Activated CD4-positive, CD25-positive, alpha-beta regulatory T cell treated with anti-CD3 and anti-CD28 coated beads, Interleukin-2, amount 50 U/mL, for 72 hours (primary cell): ENCODE measurements around the gene CHCHD3.
"Not testable (repeated sequence)": the region's sequence is repeated elsewhere in the genome, so short reads cannot be mapped to it uniquely, and the experiment has no call there.

Experiments
- DNase-seq: peaks from one replicate; pipeline ENCODE4 v3.0.0; 2021

CHCHD3 gene

DNA sequence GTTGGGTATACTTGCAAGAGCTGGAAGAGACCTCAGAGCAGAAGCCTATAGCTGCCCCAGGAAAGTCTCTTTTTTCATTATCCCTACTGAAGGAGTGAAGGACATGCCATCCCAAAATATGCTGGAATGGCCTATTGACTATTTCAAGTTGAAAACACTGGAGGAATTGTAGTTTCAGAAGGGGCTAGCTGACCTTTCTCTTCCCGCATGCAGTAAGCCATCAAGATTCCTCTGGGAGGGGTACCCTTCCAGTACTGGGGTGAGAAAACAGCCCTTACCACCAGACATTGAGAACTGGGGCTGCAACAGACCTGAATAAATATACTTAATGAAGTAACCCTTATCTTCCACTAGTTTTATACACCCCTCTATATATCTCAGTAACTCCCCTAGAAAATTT is 41.7 kb downstream of the CHCHD3 start:
- DNase-seq = no peak

DNA sequence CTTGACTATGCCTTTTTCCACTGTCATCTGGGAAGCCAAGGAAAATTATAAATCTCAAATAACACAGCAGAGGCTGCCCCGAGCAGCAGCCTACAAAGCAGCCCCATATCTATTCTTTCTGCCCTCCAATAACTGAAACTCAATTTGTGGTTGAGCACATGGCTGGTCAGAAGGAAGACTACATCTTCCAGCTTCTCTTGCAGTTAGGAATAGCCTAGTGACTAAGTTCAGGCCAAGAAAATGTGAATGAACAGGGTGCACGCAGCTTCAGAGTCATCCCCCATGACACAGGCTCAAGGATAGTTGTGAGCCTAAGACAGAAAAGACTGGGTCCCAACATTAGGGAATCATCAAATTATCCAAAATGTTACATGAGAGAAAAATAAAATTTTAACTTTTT is 42.3 kb downstream of the CHCHD3 start:
- no peak for DNase-seq

DNA sequence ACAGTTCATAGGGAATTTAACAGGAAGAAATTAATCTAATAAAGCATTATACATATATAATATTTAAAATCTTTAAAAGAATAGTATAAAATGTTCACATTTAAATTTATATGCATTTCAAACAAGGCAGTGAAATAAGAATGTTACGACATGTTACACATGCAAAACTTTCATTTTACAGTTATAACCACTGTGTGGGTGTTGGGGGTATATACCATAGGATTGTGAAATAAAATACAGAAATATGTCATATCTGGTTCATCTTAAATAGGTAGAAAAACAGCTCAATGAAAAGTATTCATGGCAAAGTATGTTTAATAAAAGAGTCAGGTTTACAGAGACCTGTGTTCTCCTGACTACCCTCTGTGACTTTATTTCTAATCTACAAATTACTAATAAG is 45.6 kb downstream of the CHCHD3 start:
- no peak for DNase-seq

DNA sequence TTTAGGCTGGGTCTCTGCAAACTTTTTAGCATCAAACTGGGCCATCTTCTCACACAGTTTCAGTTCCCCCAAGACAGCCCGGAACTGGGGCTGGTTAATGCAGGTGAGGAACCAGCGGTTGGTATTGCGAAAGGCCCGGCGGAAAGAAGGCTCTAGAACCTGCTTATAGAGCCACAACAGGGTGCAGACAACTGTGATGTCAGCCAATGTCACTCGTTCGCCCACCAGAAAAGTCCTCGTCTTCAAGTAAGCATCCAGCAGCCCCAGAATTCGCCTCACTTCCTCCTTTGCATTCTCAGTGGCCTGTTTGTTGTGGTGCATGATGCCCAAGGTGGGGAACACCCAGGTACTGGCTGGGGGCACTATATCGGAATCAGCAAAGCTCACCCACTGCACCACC is 46.6 kb downstream of the CHCHD3 start:
- not testable (repeated sequence) for DNase-seq

DNA sequence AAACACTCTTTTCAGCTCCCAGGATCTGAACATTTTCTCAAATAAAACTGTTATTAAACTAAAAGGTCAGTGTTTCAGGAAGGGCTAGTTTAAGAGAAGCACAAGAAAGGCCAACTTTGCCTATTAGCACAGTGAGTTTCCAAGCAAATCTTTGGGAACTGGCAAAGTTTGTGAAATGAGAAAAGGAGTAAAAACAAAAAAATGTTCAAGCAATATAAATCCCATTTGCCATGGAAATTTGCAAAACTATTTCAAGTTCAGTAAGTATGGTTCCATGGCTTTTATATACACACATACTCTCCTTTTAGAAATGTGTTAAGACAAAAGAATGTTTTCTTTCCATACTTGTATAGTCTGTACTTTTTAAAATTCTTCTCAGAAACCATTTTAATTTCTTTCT is 51.5 kb downstream of the CHCHD3 start:
- DNase-seq = no peak

DNA sequence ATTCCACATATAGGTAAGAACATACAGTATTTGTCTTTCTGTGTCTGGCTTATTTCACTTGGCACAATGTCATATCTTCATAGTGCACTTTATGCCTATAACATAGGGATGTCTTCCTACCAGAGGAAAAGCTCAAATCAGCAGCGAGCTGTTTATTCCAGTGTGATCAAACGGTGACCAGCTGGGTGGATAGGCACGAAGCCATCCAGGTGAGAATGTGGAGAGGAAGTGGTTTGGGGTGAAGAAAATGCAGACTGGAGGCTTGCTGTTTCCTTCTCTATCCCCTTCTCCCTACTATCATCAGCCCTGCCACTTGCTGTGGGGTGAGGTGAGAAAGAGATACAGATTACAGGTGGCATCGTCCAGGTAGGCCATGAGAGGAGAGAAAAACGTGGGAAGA is 52.4 kb downstream of the CHCHD3 start:
- DNase-seq = no peak

DNA sequence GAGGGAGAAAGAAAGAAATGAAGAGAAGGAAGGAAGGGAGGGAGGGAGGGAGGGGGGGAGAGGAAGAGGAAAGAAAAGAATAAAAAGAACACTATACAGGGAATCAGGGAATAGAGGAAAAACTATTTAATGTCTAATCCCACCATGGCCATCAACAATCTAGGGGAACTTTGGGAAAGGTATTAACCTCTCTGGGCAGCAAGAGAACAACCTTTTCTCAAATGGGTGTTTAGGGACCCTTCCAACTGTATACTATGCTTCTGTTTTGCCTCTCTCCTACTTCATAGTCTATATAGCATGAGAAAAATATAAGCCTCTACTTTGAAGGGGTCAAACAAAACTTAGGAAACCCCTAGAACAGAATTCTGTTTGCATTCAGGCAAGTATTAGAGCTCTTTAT is 54.5 kb downstream of the CHCHD3 start:
- no peak for DNase-seq

DNA sequence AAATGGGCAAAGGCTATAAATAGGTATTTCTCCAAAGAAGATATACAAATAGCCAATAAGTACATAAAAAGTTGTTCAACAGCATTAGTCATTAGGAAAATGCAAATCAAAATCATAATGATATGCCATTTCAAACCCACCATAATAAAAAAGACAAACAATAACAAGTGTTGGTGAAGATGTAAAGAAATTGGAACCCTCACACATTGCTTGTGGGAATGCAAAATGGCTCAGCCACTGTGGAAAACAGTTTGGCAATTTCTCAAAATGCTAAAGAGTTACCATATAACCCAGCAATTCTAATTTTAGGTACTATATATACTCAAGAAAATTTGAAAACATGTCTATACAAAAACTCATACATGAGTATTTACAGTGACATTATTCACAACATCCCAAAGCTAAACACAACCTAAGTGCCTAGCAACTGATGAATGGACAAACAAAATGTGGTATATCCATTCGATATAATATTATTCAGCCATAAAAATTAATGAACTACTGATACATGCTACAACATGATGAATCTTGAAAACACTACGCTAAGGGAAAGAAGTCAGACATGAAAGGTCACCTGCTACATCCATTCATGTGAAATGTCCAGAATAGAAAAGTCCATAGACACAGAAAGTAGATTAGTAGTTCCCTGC is 55.6 kb downstream of the CHCHD3 start:
- no peak for DNase-seq

DNA sequence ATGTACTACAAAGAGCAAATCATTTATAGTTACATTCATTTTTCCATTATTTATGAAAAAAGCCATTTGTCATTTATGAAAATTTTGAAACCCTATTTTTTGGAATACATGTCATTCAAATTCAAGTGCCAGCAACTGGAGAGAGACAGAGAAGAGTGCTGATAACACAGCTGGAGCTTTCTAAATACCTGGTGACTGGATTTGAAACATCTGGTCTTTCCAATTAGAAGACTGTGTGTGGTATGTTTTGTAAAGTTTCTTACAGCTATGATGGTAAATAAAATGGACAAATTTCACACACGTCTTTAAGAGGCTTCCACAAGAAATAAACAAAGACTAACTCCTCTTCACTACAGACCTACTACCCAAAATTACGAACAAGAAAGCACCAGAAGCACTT is 56.8 kb downstream of the CHCHD3 start:
- no peak for DNase-seq

DNA sequence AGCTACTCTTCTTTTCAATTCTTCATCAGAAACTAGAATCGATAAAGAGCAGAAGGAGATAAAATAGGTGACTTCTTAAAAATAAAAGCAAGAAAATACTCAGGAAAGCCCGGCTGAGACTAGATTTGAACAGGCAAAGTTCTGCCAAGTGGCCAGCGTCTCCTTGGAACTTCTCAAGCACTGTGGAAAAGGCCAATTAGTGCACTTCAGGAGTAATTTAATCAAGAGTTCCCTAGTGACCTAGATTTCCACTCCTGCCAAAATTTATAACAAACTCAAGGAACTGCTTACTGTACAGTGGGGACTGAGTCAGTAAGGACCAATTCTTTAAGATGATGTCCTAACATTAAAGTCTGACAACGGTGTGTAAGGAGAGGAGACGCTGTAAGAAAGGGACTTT is 57.3 kb downstream of the CHCHD3 start:
- no peak for DNase-seq

DNA sequence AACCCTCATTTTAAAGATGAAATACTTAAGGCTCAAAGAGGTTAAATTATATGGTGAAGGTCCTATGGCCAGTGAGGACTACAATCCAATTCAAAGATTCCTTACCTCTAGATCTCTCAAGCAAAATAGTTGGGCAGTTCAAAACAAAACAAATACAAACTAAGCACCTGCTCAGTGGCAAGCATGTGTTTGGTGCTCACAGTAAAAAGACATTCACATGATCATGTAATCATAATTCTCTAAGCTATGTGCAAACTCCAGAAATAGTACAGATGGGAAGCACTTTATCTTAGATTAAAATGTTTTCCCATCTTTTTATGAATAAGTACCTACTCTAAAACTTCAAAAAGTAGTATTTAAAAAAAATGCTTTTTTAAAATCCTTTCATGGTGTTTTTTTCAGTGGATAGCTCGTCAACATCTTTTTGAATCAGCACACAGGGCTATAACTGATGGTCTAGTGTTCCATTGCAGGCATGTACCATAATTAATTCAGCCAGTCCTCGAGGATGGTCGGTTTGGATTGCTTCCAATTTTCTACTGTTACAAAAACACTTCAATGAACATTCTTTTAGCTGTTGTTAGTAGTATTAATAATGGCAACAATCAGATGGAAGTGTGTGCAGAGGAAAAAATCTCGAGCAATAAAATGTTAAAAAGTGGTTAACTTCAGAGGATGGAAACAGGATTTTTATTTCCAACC is 58.4 kb downstream of the CHCHD3 start:
- DNase-seq = no peak

DNA sequence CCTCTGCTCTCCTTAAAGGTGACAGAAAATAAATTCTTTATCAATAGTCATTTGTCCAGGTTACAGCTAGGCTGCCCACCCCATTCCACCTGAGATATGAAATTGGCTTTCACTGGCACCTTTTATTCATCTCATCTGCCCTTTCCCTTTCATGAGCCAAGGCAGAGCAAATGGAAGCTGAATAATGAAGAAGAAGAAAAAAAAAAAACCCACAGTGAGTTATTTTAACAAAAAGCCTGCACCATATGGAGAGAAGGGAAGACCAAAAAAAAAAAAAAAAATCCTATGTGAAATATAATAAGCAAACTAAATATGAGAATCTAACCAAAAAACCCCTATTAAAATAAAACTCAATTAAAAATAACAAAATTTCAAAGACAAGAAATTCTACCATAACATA is 59.2 kb downstream of the CHCHD3 start:
- no peak for DNase-seq

DNA sequence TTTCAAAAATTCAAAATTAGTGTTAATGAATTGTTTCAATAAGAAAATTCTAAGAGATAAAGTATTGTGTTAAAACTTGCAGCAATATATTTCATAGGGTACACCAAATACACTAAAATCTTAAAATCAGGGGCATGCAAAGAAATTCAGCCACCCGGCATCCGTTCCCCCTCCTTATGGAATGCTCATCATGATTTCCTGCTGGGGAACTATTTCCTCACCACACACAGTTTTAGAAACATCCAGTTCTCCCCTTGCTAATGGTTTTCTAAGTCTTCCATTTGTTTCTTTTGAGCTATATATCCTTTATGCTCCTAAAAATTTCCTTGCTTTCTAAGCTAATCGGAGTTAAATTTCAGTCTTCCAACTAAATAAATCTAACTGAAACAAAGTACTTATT is 60.7 kb downstream of the CHCHD3 start:
- no peak for DNase-seq

DNA sequence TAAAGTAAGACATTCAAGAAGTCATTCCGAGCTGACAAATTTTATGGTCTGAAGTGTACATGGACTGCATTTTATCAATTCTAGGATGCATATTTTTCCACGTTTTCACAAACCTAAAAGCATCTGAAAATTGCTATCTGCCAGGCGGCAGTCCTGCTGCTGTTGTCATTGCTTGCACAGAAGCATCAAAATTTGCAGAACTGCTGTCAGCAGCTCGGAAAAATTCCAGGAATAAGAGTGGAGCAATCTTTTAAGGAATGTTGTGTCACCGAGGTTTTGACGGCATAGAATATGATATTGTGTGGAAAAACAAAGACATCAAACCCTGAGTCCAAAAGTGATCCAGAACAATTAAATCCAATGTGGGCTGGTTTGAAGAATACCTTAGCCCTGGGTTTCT is 61.4 kb downstream of the CHCHD3 start:
- DNase-seq = no peak

DNA sequence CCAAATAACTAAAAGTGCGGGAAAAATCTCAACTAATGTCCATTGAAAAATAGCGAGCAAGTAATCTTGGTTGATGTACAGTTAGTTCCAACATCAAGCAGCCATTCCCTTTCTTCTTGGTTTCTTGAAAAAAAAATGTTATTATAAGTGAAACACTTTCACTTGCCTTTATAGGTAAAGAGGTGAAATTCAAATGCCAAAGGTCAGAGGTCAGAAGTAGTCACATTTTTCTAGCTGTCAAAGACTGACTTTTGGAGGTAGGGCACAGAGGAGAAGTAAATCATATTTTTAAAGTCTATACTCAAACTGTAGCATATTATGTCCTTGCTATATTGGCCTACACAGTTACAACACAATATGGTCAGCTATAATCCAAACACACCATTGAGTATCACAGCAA is 62.3 kb downstream of the CHCHD3 start:
- DNase-seq = no peak

DNA sequence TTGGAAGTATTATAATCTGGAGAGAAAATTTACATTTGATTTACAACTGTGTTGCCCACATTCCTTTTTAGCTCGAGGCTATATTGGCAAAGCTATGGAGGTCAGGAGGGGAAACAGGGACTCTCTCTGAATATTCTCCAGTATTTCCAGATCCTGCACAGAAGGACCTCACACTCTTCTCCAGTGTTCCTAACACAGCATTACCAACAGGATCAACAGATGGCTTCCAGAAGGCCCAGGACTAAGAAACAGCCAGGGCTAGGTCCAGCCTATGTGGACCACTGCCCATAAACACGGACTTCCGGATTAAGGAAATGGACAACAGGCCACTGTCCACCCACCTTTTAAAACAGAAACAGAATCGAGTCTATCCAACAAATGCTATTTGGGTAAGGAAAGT is 65.3 kb downstream of the CHCHD3 start:
- DNase-seq = no peak

DNA sequence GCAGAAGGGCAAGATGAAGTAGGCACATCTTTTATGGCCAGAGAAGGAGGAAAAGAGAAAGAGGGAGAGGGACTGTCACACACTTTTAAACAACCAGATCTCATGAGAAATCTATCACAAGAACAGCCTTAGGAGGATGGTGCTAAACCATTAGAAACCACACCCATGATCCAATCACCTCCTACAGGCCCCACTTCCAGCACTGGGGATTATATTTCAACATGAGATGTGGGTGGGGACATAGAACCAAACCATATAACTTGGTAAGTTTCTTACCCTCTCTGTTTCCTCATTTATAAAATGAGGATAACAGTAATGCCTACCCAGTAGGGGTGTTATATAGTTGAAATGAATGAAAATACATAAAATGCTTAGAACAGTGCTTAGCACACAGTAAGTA is 66.0 kb downstream of the CHCHD3 start:
- no peak for DNase-seq

DNA sequence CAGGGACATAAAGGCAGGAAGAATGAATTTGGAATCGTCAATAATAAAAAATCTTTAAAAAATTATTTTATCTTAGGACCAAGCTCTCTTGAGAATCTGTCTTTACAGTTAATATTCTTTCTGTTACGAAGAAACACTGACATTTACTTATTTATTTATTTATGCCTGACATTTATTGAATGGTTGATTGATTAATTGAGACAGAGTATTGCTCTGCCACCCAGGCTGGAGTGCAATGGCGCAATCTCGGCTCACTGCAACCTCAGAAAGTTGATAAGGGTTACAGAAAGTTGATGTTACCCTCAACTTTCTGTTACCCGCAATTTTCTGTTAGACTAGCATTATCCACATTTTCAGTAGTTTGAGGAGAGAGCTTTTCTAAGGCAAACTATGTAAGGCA is 70.1 kb downstream of the CHCHD3 start:
- DNase-seq = no peak

DNA sequence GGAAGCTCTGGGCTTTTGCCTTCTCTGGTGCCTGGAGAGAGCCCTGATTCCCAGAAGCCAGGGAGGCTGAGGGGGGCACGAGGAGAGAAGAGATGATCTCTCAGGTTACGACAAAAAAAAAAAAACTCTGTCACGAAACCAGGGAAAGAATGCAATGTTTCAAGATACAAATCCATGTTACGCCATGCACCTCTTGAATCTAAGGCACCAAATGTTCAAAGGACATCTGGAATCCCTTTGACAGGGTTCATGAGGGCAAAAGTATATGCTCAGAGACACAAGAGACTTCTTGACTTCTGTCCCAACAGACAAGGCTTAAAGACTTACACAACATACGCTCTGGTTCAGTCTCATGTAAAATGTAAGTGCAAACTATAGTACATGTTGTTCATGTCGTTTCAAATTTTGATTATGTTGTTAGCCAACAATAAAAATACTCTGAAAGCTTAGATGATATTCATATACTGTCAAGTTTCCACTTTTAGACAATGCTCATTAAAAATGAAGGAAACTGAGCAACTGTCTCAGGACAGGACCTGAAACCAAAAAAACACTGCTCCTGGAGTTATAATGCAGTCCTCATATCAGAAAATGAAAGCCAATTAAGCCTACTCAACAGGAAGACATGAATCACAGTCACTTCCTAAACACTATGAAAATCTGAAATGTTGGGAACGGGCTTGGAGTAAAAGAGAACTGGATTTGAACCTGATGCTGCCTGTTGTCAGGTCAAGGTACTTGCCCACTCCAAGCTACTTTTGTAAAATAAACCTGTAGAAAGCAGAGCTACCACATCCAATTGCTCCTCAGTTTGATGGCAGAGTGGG is 72.3 kb downstream of the CHCHD3 start:
- DNase-seq = no peak

DNA sequence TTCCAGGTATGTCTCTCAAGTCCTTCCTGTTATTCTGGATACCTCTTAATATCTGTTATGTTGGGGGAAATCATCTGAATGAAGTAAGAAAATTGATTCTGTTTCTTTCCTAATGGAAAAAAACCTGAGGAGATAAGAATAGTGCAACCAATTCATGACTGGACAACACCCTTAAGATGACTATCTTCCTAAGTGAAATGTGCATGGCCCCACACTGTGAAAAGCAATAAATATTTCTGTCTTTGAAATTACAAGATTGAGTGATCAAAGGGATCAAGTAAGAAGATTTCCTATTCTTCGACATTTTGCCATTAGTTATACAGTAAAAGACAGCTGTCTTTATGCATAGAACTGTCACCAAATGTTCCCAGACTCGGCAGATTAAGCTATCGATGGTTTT is 73.9 kb downstream of the CHCHD3 start:
- DNase-seq = no peak

DNA sequence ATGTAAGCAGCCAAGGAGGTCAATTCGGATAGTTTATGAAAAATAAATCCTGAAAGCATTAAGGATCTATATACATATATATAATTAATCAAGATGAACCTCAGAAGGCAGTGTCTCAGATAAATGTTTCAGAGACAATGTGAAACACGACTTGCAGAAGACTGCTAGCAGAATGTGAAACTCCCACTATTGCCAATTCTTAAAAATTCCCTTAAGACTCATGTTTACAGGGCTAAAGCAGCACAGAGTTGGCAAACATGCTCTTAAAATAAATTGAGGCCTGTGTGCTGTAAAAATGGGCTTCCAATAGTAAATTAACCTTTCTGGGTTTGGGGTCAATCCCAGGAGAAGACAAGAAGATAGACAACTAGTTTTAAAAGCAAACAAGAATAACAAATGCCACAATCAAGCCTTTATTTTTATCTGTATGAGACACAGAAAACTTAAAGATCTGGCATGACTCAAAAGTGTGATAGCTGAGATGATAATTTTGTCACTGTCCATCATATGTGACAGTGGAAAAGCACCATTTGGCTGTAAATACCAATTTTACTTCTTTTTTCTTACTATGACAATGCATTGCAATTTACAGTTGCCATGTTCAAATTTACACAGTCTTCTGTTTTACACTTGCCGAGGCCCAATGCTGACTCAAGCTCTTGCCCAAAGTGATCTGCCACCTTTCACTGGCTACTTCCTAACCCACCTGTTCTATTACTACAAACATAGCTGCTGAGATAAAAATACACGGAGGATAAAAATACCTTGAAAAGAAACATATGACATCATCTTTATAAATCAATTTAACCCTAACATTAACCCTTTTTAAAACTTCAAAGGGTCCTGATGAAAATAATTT is 78.6 kb downstream of the CHCHD3 start:
- DNase-seq = no peak

DNA sequence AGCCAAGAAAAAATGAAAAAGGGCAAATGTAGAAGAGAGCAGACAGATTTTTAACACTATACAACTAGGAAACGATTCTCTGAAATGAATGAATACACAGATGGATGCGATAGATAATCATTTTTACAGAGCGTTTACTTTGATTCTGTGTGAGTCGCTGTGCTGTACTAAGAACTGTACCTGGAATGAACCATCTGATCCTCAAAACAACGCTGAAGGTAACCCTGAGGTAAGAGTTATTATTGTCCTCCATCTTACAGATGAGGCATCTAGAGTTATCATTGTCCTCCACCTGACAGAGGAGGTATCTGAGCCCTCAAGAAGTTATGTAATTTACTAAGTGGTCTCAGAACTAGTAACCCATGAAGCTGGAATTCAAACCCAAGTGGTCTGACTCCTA is 80.2 kb downstream of the CHCHD3 start:
- DNase-seq = no peak

DNA sequence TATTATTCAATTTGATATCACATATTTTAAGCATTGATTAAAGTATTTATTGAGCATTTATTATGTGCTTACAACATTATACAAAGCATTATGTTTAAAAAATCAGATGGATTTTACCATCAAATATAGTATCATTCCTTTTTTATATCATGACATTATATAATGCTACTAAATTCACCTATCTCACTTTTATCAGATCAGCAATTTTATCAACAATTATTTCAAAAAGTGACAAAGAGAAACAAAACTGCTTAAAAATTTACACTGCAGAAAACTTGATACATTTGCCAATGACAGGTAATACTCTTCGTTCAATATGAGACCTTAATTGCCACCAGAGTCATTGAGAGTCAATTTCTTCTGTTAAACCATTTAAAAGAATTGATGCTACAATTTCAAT is 82.0 kb downstream of the CHCHD3 start:
- no peak for DNase-seq
